Measurements from ENCODE around the gene SUSD3.

DNA sequence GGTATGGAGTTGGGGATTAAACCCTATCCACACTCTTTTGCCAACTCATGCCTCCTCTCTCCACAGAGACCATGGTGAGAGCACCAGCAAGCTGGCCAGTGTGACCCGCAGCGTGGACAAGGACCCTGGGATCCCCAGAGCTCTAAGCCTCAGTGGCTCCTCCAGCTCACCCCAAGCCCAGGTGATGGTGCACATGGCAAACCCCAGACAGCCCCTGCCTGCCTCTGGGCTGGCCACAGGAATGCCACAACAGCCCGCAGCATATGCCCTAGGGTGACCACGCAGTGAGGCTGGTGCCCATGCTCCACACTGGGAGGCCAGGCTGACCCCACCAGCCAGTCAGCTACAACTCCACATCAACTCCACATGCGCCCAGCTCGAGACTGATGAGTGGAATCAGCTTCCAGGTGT is 26.0 kb downstream of the SUSD3 start:
- TF ChIP-seq, protein P1, sequence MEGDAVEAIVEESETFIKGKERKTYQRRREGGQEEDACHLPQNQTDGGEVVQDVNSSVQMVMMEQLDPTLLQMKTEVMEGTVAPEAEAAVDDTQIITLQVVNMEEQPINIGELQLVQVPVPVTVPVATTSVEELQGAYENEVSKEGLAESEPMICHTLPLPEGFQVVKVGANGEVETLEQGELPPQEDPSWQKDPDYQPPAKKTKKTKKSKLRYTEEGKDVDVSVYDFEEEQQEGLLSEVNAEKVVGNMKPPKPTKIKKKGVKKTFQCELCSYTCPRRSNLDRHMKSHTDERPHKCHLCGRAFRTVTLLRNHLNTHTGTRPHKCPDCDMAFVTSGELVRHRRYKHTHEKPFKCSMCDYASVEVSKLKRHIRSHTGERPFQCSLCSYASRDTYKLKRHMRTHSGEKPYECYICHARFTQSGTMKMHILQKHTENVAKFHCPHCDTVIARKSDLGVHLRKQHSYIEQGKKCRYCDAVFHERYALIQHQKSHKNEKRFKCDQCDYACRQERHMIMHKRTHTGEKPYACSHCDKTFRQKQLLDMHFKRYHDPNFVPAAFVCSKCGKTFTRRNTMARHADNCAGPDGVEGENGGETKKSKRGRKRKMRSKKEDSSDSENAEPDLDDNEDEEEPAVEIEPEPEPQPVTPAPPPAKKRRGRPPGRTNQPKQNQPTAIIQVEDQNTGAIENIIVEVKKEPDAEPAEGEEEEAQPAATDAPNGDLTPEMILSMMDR (IDR thresholded peaks at IDR 0.05; ENCODE audit: low read depth, low read length), result no peak
- TF ChIP-seq EZH2phosphoT487 (IDR thresholded peaks at IDR 0.05; ENCODE audit: low read depth), result no peak
